IMR-90 (cell line): Measurements from ENCODE around the gene MRPS26. TPM values are rescaled to one million over a fixed set of nuclear protein-coding genes. Genes with fewer than 3 reads are reported as not detected.

Experiments
- CTCF ChIP-seq: conservative IDR thresholded peaks from 2 replicates; pipeline ENCODE4 v1.5.1; 2012; ENCODE audit warnings: mild to moderate bottlenecking, low read depth, low read length, improper control_type of control experiment
- RFX5 ChIP-seq: IDR thresholded peaks from 2 replicates; pipeline ENCODE4 v1.8.0; 2012; ENCODE audit warnings: low read depth, mild to moderate bottlenecking, low read length, moderate library complexity
- polyA plus RNA-seq, 3 experiments: library from polyadenylated mRNA; depleted of rRNA; stranded (reverse); fragments of >200 nt; gene quantifications; 2 replicates each; pipeline ENCODE4 v1.2.3, GENCODE V29; 2012; ENCODE audit warnings: low replicate concordance in 1 of 3
- total RNA-seq: library from RNA; depleted of rRNA; stranded (reverse); fragments of >200 nt; gene quantifications from 2 replicates; pipeline ENCODE4 v1.2.3, GENCODE V29; 2012

MRPS26 gene
- total and polyA plus RNA-seq, 2 of the 4 experiments (the other 2 are of a cell fraction): 22.2 to 38.6 TPM

- no peak for TF ChIP-seq CTCF
- no peak for TF ChIP-seq RFX5
Observed at GRCh38 chr20:3071610-3072529, 26.0 kb downstream of the MRPS26 start, which contains the start of gene OXT (continued).
